Hepatocyte (in vitro differentiated cells): Measurements from ENCODE around the gene CD300A.
"Not testable (repeated sequence)": the region's sequence is repeated elsewhere in the genome, so short reads cannot be mapped to it uniquely, and the experiment has no call there.

ENCODE experiments used
- EZH2phosphoT487 ChIP-seq: fragments of 200-600 bp; sonication (generic); IDR thresholded peaks from one replicate; pipeline ENCODE4 v1.6.1; 2018; ENCODE audit warnings: antibody characterized with exemption, mild to moderate bottlenecking, low read depth, moderate library complexity; ENCODE audit not compliant: unreplicated experiment, severe bottlenecking
- TF ChIP-seq, protein P1 (sequence below): fragments of 200-600 bp; sonication (generic); IDR thresholded peaks from 2 replicates; pipeline ENCODE4 v1.5.1; 2016; ENCODE audit warnings: antibody characterized with exemption, mild to moderate bottlenecking; ENCODE audit not compliant: poor library complexity

DNA sequence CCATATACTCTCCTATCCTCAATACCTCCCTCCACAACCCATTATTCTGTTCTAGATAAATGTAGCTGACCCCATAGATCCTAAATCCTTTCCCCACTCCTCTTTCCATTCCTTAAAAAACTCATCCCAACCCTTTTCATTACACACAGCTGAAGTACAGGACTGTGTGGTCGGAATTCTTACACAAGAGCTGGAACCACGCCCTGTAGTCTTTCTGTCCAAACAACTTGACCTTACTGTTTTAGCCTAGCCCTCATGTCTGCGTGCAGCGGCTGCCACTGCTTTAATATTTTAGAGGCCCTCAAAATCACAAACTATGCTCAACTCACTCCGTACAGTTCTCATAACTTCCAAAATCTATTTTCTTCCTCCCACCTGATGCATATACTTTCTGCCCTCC, 37.5 kb downstream of the CD300A start:
- not testable (repeated sequence) for TF ChIP-seq EZH2phosphoT487
- TF ChIP-seq, protein P1, sequence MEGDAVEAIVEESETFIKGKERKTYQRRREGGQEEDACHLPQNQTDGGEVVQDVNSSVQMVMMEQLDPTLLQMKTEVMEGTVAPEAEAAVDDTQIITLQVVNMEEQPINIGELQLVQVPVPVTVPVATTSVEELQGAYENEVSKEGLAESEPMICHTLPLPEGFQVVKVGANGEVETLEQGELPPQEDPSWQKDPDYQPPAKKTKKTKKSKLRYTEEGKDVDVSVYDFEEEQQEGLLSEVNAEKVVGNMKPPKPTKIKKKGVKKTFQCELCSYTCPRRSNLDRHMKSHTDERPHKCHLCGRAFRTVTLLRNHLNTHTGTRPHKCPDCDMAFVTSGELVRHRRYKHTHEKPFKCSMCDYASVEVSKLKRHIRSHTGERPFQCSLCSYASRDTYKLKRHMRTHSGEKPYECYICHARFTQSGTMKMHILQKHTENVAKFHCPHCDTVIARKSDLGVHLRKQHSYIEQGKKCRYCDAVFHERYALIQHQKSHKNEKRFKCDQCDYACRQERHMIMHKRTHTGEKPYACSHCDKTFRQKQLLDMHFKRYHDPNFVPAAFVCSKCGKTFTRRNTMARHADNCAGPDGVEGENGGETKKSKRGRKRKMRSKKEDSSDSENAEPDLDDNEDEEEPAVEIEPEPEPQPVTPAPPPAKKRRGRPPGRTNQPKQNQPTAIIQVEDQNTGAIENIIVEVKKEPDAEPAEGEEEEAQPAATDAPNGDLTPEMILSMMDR = not testable (repeated sequence)
